Calu3 (cell line): ENCODE results near the gene KCNH1. TPM values are rescaled to one million over a fixed set of nuclear protein-coding genes. Genes with fewer than 3 reads are reported as not detected.

Source experiments
- BruUV-seq: library from RNA; stranded (reverse); fragments of 400-500 nt; replicated peaks from 2 replicates; lab custom pipeline; 2021; lab: Mats Ljungman, UMichigan
- CTCF ChIA-PET: fragments of 300-600 bp; sonication (Branson Sonifier 250); formaldehyde crosslinking; loops from one replicate; lab custom pipeline; 2022; ENCODE audit warnings: antibody characterized with exemption; lab: Charles Lee
- DNase-seq: peaks from one replicate; pipeline ENCODE4 v3.0.0; 2022
- H3K27ac Mint-ChIP-seq: one replicate; pipeline ENCODE4 v1.8.0; 2022; ENCODE audit warnings: mixed read lengths; ENCODE audit not compliant: unreplicated experiment
- H3K27me3 Mint-ChIP-seq: one replicate; pipeline ENCODE4 v1.8.0; 2022; ENCODE audit warnings: mixed read lengths; ENCODE audit not compliant: unreplicated experiment
- H3K36me3 Mint-ChIP-seq: one replicate; pipeline ENCODE4 v1.8.0; 2022; ENCODE audit warnings: mild to moderate bottlenecking, moderate library complexity, mixed read lengths; ENCODE audit not compliant: insufficient read depth, unreplicated experiment
- H3K4me1 Mint-ChIP-seq: one replicate; pipeline ENCODE4 v1.8.0; 2022; ENCODE audit warnings: mild to moderate bottlenecking, low read depth, mixed read lengths; ENCODE audit not compliant: unreplicated experiment
- H3K4me3 Mint-ChIP-seq: one replicate; pipeline ENCODE4 v1.8.0; 2022; ENCODE audit warnings: mild to moderate bottlenecking, low read depth, moderate library complexity, mixed read lengths; ENCODE audit not compliant: unreplicated experiment
- H3K9me3 Mint-ChIP-seq: one replicate; pipeline ENCODE4 v1.8.0; 2022; ENCODE audit warnings: low read depth, mixed read lengths; ENCODE audit not compliant: unreplicated experiment
- CTCF ChIP-seq: fragments of 200-600 bp; IDR thresholded peaks from one replicate; pipeline ENCODE4 v1.8.0; 2022; ENCODE audit warnings: antibody characterized with exemption; ENCODE audit not compliant: unreplicated experiment
- intact Hi-C: fragments of 100-400 bp; cut with micrococcal nuclease; formaldehyde crosslinking; loops from one replicate; pipeline ENCODE4 v1.10.0; 2022; ENCODE audit not compliant: unreplicated experiment
- total RNA-seq: library from RNA; stranded (reverse); gene quantifications from 2 replicates; pipeline ENCODE4 v1.2.3, GENCODE V29; 2022

KCNH1 gene
- total RNA-seq, 1 experiment from 2014 or later = not detected

- peaks cover 6% of the 10 kb centered on the region for H3K4me1 Mint-ChIP-seq
- CTCF ChIA-PET = no interaction called here
Observed at GRCh38 chr1:211118407-211119102, 15.4 kb downstream of the KCNH1 start.

GRCh38 chr1:211114446-211114845, 19.5 kb downstream of the KCNH1 start:
- Mint-ChIP-seq H3K36me3 (no peaks in the 10 kb centered on the region), H3K4me1 (no peaks in the 10 kb centered on the region), H3K4me3 (no peak overlapping the region), H3K27me3 (peaks cover 75% of the 10 kb centered on the region), H3K27ac (no peak overlapping the region), H3K9me3 (no peaks in the 10 kb centered on the region)
- CTCF ChIA-PET = no interaction called here
- no peak for TF ChIP-seq CTCF
- no peak for DNase-seq
- intact Hi-C loops = no loop called here
- BruUV-seq = no TSS peak

More at GRCh38 chr1:211118407-211119102, 15.4 kb downstream of the KCNH1 start:
- Mint-ChIP-seq H3K9me3 (no peaks in the 10 kb centered on the region), H3K27ac (no peak overlapping the region), H3K36me3 (no peaks in the 10 kb centered on the region), H3K4me3 (no peak overlapping the region), H3K27me3 (peaks cover 45% of the 10 kb centered on the region)
- intact Hi-C loops = no loop called here
- no peak for TF ChIP-seq CTCF
- no TSS peak for BruUV-seq
- no peak for DNase-seq

- no peak for TF ChIP-seq CTCF
- no peak overlapping the region for H3K4me3 Mint-ChIP-seq
- peaks cover 74% of the 10 kb centered on the region for H3K27me3 Mint-ChIP-seq
- H3K27ac Mint-ChIP-seq = no peak overlapping the region
- DNase-seq = no peak
- BruUV-seq = no TSS peak
- CTCF ChIA-PET = no interaction called here
- H3K36me3 Mint-ChIP-seq = no peaks in the 10 kb centered on the region
- H3K9me3 Mint-ChIP-seq = no peaks in the 10 kb centered on the region
- intact Hi-C loops = no loop called here
- H3K4me1 Mint-ChIP-seq = no peaks in the 10 kb centered on the region
Observed at GRCh38 chr1:211113566-211113965, 20.4 kb downstream of the KCNH1 start.

- Mint-ChIP-seq H3K36me3 (no peaks in the 10 kb centered on the region), H3K27me3 (peaks cover 52% of the 10 kb centered on the region), H3K4me1 (no peaks in the 10 kb centered on the region), H3K27ac (no peak overlapping the region), H3K4me3 (no peak overlapping the region), H3K9me3 (no peaks in the 10 kb centered on the region)
- CTCF ChIA-PET = no interaction called here
- no TSS peak for BruUV-seq
- intact Hi-C loops = no loop called here
- no peak for TF ChIP-seq CTCF
- DNase-seq = no peak
Observed at GRCh38 chr1:211111351-211111750, 22.6 kb downstream of the KCNH1 start.
